ENCODE data around the gene PSENEN. TPM values are rescaled to one million over a fixed set of nuclear protein-coding genes. Genes with fewer than 3 reads are reported as not detected.
A peak's percentile ranks its signal among the peaks of the same experiment; 100 is the strongest.

Gene PSENEN
- total and polyA plus RNA-seq, 9 of the 15 experiments (the other 6 are each of a cell fraction or from before 2014, with no cell fraction given), result 34.5 to 299 (median 61.1) TPM

DNA sequence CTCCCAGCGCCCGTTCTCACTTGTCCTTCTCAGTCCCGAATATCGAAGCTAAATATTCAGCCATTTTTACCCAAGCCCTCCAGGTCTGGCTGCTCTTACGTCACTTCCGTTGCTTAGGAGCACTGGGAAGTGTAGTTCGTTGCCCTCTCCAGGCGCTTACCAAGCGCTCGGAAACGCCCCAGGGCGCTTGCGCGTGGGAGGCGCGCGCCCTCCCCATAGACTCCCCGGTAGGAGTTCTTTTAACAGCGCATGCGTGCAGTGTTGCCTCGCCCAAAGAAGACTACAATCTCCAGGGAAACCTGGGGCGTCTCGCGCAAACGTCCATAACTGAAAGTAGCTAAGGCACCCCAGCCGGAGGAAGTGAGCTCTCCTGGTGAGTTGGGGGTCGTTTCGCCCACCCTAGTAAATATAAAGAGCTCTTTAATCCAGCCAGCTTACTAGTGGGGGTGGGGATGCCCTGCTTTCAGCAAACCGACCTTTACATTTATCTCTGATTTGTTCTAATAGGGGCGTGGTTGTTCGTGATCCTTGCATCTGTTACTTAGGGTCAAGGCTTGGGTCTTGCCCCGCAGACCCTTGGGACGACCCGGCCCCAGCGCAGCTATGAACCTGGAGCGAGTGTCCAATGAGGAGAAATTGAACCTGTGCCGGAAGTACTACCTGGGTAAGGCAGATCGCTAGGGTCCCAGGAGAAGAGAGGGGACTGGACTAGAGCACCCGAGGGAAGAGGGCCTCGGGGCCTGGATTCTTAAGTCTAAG lies at the start of gene PSENEN, which contains the start of gene U2AF1L4 (continued):
- TF ChIP-seq, protein P1, sequence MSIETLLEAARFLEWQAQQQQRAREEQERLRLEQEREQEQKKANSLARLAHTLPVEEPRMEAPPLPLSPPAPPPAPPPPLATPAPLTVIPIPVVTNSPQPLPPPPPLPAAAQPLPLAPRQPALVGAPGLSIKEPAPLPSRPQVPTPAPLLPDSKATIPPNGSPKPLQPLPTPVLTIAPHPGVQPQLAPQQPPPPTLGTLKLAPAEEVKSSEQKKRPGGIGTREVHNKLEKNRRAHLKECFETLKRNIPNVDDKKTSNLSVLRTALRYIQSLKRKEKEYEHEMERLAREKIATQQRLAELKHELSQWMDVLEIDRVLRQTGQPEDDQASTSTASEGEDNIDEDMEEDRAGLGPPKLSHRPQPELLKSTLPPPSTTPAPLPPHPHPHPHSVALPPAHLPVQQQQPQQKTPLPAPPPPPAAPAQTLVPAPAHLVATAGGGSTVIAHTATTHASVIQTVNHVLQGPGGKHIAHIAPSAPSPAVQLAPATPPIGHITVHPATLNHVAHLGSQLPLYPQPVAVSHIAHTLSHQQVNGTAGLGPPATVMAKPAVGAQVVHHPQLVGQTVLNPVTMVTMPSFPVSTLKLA (conservative IDR thresholded peaks at IDR 0.05), result peak in 1 of 2 experiments; percentile 20; a peak in 3 of 4 replicates
- TF ChIP-seq, protein P2, sequence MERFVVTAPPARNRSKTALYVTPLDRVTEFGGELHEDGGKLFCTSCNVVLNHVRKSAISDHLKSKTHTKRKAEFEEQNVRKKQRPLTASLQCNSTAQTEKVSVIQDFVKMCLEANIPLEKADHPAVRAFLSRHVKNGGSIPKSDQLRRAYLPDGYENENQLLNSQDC (CRISPR knock-in tag; IDR thresholded peaks at IDR 0.05), result no peak
- no peak for TF ChIP-seq COPS2 (conservative IDR thresholded peaks at IDR 0.05)
- no peak for TF ChIP-seq ILK (tag; IDR thresholded peaks at IDR 0.05; ENCODE audit: borderline replicate concordance, low read depth)
- TF ChIP-seq, protein P3, sequence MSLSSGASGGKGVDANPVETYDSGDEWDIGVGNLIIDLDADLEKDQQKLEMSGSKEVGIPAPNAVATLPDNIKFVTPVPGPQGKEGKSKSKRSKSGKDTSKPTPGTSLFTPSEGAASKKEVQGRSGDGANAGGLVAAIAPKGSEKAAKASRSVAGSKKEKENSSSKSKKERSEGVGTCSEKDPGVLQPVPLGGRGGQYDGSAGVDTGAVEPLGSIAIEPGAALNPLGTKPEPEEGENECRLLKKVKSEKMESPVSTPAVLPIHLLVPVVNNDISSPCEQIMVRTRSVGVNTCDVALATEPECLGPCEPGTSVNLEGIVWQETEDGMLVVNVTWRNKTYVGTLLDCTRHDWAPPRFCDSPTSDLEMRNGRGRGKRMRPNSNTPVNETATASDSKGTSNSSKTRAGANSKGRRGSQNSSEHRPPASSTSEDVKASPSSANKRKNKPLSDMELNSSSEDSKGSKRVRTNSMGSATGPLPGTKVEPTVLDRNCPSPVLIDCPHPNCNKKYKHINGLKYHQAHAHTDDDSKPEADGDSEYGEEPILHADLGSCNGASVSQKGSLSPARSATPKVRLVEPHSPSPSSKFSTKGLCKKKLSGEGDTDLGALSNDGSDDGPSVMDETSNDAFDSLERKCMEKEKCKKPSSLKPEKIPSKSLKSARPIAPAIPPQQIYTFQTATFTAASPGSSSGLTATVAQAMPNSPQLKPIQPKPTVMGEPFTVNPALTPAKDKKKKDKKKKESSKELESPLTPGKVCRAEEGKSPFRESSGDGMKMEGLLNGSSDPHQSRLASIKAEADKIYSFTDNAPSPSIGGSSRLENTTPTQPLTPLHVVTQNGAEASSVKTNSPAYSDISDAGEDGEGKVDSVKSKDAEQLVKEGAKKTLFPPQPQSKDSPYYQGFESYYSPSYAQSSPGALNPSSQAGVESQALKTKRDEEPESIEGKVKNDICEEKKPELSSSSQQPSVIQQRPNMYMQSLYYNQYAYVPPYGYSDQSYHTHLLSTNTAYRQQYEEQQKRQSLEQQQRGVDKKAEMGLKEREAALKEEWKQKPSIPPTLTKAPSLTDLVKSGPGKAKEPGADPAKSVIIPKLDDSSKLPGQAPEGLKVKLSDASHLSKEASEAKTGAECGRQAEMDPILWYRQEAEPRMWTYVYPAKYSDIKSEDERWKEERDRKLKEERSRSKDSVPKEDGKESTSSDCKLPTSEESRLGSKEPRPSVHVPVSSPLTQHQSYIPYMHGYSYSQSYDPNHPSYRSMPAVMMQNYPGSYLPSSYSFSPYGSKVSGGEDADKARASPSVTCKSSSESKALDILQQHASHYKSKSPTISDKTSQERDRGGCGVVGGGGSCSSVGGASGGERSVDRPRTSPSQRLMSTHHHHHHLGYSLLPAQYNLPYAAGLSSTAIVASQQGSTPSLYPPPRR (CRISPR knock-in tag; IDR thresholded peaks at IDR 0.05; ENCODE audit: borderline replicate concordance), result no peak
- TF ChIP-seq, protein P4, sequence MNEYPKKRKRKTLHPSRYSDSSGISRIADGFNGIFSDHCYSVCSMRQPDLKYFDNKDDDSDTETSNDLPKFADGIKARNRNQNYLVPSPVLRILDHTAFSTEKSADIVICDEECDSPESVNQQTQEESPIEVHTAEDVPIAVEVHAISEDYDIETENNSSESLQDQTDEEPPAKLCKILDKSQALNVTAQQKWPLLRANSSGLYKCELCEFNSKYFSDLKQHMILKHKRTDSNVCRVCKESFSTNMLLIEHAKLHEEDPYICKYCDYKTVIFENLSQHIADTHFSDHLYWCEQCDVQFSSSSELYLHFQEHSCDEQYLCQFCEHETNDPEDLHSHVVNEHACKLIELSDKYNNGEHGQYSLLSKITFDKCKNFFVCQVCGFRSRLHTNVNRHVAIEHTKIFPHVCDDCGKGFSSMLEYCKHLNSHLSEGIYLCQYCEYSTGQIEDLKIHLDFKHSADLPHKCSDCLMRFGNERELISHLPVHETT (CRISPR knock-in tag; conservative IDR thresholded peaks at IDR 0.05 in 1 of 2, IDR thresholded peaks at IDR 0.05 in 1 of 2), result peak in 1 of 2 experiments; percentile 2; a peak in 1 of 4 replicates
- TF ChIP-seq, protein P5, sequence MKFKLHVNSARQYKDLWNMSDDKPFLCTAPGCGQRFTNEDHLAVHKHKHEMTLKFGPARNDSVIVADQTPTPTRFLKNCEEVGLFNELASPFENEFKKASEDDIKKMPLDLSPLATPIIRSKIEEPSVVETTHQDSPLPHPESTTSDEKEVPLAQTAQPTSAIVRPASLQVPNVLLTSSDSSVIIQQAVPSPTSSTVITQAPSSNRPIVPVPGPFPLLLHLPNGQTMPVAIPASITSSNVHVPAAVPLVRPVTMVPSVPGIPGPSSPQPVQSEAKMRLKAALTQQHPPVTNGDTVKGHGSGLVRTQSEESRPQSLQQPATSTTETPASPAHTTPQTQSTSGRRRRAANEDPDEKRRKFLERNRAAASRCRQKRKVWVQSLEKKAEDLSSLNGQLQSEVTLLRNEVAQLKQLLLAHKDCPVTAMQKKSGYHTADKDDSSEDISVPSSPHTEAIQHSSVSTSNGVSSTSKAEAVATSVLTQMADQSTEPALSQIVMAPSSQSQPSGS (CRISPR knock-in tag; IDR thresholded peaks at IDR 0.05), result no peak
- TF ChIP-seq, protein P6, sequence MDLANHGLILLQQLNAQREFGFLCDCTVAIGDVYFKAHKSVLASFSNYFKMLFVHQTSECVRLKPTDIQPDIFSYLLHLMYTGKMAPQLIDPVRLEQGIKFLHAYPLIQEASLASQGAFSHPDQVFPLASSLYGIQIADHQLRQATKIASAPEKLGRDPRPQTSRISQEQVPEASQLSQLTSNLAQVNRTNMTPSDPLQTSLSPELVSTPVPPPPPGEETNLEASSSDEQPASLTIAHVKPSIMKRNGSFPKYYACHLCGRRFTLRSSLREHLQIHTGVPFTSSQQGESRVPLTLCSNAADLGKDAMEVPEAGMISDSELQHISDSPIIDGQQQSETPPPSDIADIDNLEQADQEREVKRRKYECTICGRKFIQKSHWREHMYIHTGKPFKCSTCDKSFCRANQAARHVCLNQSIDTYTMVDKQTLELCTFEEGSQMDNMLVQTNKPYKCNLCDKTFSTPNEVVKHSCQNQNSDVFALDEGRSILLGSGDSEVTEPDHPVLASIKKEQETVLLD (IDR thresholded peaks at IDR 0.05), result peak; percentile 94
- no peak for TF ChIP-seq DMBX1 (CRISPR knock-in tag; IDR thresholded peaks at IDR 0.05; ENCODE audit: borderline replicate concordance)
- TF ChIP-seq ZNF717 (CRISPR knock-in tag; IDR thresholded peaks at IDR 0.05), result no peak
- TF ChIP-seq PRMT5 (CRISPR knock-in tag; IDR thresholded peaks at IDR 0.05), result peak; percentile 32; the same call in 1 of the 2 replicates
